ENCODE results near the gene NCBP1.
"Not testable (repeated sequence)": the region's sequence is repeated elsewhere in the genome, so short reads cannot be mapped to it uniquely, and the experiment has no call there.

DNA sequence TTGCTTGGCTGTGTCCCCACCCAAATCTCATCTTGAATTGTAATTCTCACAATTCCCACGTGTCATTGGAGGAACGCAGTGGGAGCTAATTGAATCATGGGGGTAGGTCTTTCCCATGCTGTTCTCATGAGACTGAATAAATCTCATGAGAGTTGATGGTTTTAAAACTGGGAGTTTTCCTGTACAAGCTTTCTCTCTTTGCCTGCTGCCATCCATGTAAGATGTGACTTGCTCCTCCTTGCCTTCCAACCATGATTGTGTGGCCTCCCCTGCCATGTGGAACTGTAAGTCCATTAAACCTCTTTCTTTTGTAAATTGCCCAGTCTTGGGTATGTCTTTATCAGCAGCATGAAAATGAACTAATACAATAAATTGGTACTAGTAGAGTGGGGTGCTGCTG lies 13.6 kb upstream of the NCBP1 start:
- TF ChIP-seq, protein P1, sequence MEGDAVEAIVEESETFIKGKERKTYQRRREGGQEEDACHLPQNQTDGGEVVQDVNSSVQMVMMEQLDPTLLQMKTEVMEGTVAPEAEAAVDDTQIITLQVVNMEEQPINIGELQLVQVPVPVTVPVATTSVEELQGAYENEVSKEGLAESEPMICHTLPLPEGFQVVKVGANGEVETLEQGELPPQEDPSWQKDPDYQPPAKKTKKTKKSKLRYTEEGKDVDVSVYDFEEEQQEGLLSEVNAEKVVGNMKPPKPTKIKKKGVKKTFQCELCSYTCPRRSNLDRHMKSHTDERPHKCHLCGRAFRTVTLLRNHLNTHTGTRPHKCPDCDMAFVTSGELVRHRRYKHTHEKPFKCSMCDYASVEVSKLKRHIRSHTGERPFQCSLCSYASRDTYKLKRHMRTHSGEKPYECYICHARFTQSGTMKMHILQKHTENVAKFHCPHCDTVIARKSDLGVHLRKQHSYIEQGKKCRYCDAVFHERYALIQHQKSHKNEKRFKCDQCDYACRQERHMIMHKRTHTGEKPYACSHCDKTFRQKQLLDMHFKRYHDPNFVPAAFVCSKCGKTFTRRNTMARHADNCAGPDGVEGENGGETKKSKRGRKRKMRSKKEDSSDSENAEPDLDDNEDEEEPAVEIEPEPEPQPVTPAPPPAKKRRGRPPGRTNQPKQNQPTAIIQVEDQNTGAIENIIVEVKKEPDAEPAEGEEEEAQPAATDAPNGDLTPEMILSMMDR (conservative IDR thresholded peaks at IDR 0.05 in 1 of 2, IDR thresholded peaks at IDR 0.05 in 1 of 2; ENCODE audit: low read depth in 1 of 2, low read length in 2 of 2): not testable (repeated sequence)
- not testable (repeated sequence) for TF ChIP-seq EZH2 (IDR thresholded peaks at IDR 0.05; ENCODE audit: low read length, missing control alignments)
